Thymus (tissue), 11 donors: ENCODE measurements around the gene CRELD2. TPM values are rescaled to one million over a fixed set of nuclear protein-coding genes. Genes with fewer than 3 reads are reported as not detected.
A peak's percentile ranks its signal among the peaks of the same experiment; 100 is the strongest.

ENCODE experiments used
- DNase-seq, 9 donors: peaks; one replicate each; pipeline ENCODE4 v3.0.0-alpha.2; 2013; ENCODE audit warnings: low spot score in 9 of 9, low read depth in 6 of 9, missing footprints in 1 of 9
- H3K27ac ChIP-seq, 2 donors: one replicate each; pipeline ENCODE4 v1.5.1; 2013; ENCODE audit warnings: control low read depth in 1 of 2, low read depth in 1 of 2, low read length in 1 of 2, mild to moderate bottlenecking in 1 of 2, moderate library complexity in 1 of 2
- H3K27me3 ChIP-seq, 2 donors: one replicate each; pipeline ENCODE4 v1.5.1; 2013; ENCODE audit warnings: low read length in 1 of 2; ENCODE audit not compliant: control insufficient read depth in 2 of 2, insufficient read depth in 1 of 2
- H3K36me3 ChIP-seq, 2 donors: one replicate each; pipeline ENCODE4 v1.5.1; 2013; ENCODE audit warnings: low read length in 1 of 2, mild to moderate bottlenecking in 1 of 2, moderate library complexity in 1 of 2; ENCODE audit not compliant: control insufficient read depth in 2 of 2, insufficient read depth in 2 of 2
- H3K4me1 ChIP-seq, 2 donors: one replicate each; pipeline ENCODE4 v1.5.1; 2013; ENCODE audit warnings: low read length in 2 of 2; ENCODE audit not compliant: control insufficient read depth in 2 of 2, insufficient read depth in 2 of 2
- H3K4me3 ChIP-seq, 2 donors: one replicate each; pipeline ENCODE4 v1.5.1; 2013; ENCODE audit warnings: low read length in 2 of 2, control low read depth in 1 of 2, mild to moderate bottlenecking in 1 of 2
- H3K9me3 ChIP-seq, 2 donors: one replicate each; pipeline ENCODE4 v1.5.1; 2013; ENCODE audit warnings: low read length in 1 of 2, mild to moderate bottlenecking in 1 of 2; ENCODE audit not compliant: control insufficient read depth in 2 of 2, insufficient read depth in 1 of 2
- WGBS: extraction: QIAGEN DNeasy Blood & Tissue Kit; methylation state at CpG from one replicate; pipeline ENCODE4 v1.1.7; 2013; 5-methylcytosine and 5-hydroxymethylcytosine counted together
- polyA plus RNA-seq: library from polyadenylated mRNA; stranded (reverse); fragments of 200-250 nt; gene quantifications from one replicate; pipeline ENCODE4 v1.2.3, GENCODE V29; 2013
- total RNA-seq: library from RNA; stranded (reverse); fragments of 120-200 nt; gene quantifications from one replicate; pipeline ENCODE4 v1.2.4, GENCODE V29; 2013
- donor health status: healthy.

CRELD2 gene
- total and polyA plus RNA-seq, 2 donors, result 24.3 to 25.8 TPM

DNA sequence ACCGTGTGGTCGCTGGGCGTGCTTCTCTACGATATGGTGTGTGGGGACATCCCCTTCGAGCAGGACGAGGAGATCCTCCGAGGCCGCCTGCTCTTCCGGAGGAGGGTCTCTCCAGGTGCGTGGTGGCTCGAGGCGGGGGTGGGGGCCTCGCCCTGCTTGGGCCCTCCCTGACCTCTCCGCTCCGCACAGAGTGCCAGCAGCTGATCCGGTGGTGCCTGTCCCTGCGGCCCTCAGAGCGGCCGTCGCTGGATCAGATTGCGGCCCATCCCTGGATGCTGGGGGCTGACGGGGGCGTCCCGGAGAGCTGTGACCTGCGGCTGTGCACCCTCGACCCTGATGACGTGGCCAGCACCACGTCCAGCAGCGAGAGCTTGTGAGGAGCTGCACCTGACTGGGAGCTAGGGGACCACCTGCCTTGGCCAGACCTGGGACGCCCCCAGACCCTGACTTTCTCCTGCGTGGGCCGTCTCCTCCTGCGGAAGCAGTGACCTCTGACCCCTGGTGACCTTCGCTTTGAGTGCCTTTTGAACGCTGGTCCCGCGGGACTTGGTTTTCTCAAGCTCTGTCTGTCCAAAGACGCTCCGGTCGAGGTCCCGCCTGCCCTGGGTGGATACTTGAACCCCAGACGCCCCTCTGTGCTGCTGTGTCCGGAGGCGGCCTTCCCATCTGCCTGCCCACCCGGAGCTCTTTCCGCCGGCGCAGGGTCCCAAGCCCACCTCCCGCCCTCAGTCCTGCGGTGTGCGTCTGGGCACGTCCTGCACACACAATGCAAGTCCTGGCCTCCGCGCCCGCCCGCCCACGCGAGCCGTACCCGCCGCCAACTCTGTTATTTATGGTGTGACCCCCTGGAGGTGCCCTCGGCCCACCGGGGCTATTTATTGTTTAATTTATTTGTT is 44.6 kb downstream of the CRELD2 start:
- Histone ChIP-seq H3K4me3 (peak overlapping the region; percentile 59 to 92), H3K27me3 (no peaks in the 10 kb centered on the region), H3K4me1 (peaks cover 27 to 51% of the 10 kb centered on the region in 2 donors), H3K9me3 (no peaks in the 10 kb centered on the region), H3K36me3 (peaks cover 25 to 27% of the 10 kb centered on the region in 2 donors), H3K27ac (peak overlapping the region; percentile 61 to 74)
- DNase-seq, result no peak
- WGBS, result 89% methylated on average over 63 of the region's 63 CpGs

DNA sequence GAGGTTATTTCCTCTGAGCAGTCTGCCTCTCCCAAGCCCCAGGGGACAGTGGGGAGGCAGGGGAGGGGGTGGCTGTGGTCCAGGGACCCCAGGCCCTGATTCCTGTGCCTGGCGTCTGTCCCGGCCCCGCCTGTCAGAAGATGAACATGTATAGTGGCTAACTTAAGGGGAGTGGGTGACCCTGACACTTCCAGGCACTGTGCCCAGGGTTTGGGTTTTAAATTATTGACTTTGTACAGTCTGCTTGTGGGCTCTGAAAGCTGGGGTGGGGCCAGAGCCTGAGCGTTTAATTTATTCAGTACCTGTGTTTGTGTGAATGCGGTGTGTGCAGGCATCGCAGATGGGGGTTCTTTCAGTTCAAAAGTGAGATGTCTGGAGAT is 45.2 kb downstream of the CRELD2 start:
- WGBS, result 71% methylated on average over 6 of the region's 6 CpGs
- DNase-seq, result no peak
- no peaks in the 10 kb centered on the region for H3K9me3 ChIP-seq
- H3K4me3 ChIP-seq, result peak overlapping the region in 1 of 2 donors; percentile 92
- no peaks in the 10 kb centered on the region for H3K27me3 ChIP-seq
- peak overlapping the region in 1 of 2 donors; percentile 25 for H3K27ac ChIP-seq
- H3K36me3 ChIP-seq, result peaks cover 25 to 27% of the 10 kb centered on the region in 2 donors
- peaks cover 27 to 51% of the 10 kb centered on the region in 2 donors for H3K4me1 ChIP-seq

DNA sequence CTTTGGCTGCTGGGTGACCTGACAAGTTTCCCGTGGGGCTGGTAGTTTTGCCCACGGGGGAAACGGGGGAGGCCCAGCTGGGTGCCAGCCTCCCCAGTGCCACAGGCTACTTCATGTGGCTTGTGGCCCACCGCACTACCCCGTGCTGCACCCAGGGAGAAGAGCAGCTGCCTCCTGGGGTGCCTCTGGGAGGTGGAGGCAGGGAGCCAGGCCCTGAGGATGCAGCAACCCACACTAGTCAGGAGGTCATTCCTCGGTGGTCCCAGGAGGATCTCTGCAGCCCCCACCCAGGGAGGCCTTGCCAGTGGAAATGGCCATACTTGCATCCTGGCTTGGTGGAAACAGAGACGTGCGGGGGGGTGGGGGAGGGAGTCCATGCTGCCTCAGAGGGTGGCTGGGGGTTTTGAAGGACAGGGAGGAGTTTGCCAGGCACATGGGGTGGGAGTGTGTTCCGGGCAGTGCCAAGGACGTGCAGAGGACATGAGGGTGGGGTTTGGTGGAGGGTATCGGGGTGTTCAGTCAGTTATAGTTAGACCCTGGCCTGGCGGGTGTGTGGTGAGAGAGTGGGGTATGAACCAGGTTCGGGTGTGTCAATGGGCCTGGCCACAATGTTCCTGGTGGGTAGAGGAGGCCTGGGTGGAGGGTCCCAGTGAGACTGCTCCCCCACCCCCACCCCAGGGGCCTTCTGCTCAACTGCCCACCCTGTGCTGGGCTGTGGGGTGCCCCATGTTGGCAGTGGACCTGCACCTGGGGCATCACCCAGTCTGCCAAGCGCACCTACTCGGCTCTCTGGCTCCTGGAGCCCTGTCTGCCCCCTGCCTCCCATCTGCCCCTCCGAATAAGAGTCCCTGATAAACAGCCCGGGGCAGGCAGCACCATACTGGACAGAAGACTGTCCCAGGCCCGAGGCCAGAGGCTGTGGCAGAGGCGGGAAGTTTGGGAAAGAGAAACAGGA is 46.0 kb downstream of the CRELD2 start:
- Histone ChIP-seq H3K4me1 (peaks cover 26 to 48% of the 10 kb centered on the region in 2 donors), H3K27me3 (no peaks in the 10 kb centered on the region), H3K27ac (peak overlapping the region in 1 of 2 donors; percentile 25), H3K36me3 (peaks cover 25 to 27% of the 10 kb centered on the region in 2 donors), H3K4me3 (no peak overlapping the region), H3K9me3 (no peaks in the 10 kb centered on the region)
- 75% methylated on average over 19 of the region's 19 CpGs for WGBS
- DNase-seq, result peak in 1 of 9 donors; percentile 38

DNA sequence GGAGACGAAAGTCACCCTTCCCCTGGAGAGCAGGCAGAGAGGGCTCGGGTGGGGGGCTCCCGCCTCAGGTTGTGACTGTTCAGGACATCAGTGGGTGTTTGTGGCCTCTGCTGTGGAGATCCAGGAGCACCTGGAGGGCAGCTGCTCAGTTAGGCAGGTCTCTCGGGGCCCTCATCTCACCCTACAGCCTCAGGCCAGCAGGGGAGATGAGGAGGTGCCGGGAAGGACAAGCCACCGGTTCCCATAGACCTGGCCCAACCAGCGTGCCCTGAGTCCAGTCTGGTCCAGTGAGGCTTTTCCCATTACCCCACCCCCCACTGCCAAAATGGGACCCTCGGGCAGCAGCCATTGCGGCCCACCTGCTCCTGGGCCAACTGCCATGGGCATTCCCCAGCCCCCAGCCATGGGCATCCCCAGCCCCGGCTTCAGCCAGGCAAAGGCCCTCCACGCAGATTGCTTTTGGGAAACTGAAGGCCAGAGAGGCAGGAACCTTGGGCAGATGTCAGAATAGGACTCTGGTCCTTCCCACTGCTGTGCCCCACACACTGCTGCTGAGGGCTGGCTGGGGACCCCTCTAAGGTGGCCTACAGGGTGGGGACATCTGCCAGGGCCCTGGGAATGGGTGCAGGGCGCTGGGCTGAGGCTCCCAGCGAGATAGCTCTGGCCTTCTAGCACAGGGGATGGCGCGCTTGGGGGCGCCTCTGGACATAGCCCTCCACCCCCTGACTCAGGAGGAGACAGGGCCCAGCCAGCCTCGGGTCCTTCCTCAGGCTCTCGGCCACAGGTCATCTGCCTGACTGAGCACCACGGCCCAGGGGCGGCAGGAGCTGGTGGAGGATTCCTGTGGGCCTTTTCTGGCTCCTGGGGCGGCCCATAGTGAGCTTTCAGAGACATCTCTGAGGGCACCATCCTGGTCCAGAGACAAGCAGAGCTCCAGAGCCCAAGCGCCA is 46.9 kb downstream of the CRELD2 start:
- no peak overlapping the region for H3K4me3 ChIP-seq
- H3K4me1 ChIP-seq, result peaks cover 24 to 46% of the 10 kb centered on the region in 2 donors
- peaks cover 25 to 27% of the 10 kb centered on the region in 2 donors for H3K36me3 ChIP-seq
- H3K9me3 ChIP-seq, result no peaks in the 10 kb centered on the region
- DNase-seq, result no peak
- 97% methylated on average over 22 of the region's 22 CpGs for WGBS
- no peaks in the 10 kb centered on the region for H3K27me3 ChIP-seq
- peak overlapping the region in 1 of 2 donors; percentile 9 for H3K27ac ChIP-seq

DNA sequence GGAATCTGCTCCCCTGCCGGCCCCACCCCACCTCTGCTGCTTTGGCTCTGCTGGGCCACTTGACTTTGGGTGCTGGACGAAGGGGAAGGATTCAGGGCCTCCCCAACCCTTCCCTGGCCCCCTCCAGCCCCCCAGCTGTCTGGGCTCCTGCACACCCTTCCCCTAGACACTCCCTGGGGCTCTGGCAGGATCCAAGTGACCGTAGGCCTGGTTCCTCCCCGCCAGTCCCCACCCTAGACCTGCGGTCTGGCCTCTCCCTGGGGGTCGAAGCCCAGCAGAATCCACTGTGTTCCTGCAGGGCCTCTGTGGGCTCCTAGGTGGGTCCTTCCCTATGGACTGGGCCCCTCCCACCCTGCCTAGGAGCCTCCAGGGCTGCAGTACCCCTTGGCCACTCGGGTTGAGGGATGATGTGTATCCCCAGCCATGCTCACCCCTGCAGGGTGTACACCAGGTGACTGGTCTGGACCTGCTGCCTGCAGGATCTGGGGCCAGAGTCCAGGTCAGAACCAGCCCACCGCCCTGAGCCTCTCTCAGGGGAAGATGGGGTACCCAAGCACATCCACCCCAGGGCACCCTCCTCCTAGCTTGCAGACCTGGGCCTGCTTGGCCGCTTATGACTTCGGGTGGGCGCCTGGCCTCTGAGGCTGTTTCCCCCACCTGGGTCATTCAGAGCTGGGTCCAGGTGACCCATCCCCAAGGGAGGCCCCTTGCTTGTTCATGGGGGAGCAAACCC is 47.8 kb downstream of the CRELD2 start:
- no peak overlapping the region for H3K4me3 ChIP-seq
- peaks cover 25 to 55% of the 10 kb centered on the region in 2 donors for H3K4me1 ChIP-seq

DNA sequence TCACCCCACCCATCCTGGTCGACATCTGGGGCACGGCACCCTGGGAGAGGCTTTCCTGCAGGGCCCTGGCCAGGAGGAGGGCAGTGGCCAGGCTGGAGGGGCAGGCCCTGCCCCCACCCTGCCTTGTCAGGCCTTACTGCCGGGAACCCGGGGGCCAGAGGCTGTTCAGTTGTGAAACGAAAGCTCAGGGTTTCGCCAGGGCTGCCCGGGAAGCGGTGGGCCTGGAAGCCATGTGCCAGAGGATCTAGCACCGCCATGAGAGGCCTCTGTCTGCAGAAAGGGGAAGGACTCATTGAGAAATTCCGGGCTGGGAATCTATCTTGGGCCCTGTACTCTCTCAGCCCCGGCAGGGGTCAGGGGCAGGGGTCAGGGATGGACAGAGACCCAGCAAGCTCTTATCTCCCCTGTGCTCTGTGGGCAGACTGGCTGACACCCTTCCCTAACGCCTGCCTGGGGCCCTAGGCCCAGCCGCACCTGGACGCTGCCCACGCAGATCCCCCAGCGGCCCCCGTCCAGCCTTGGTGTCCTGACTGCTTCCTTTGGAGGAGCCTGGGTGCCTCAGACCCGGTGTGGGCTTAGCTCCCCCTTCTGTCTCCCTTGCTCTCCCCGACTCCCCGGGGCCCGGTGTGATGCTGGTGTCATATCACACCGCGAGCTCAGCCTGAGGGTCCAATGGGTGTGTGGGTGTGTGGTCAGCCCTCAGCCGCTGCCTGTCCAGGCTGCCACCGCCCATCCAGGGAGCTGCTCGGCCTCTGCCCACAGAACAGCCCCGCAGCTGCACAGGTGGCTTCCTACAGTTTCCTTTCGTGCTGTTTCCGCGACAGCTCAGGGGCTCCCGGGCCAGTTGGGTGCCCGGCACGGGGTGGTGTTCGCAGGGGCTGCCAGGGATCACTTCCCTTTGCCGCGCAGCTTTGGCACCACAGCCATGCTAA is 48.6 kb downstream of the CRELD2 start:
- DNase-seq, result peak in 2 of 9 donors; percentile 2 to 37
- H3K4me3 ChIP-seq, result no peak overlapping the region
- peak overlapping the region; percentile 50 to 55 for H3K27ac ChIP-seq
- peaks cover 30 to 62% of the 10 kb centered on the region in 2 donors for H3K4me1 ChIP-seq
- H3K9me3 ChIP-seq, result no peaks in the 10 kb centered on the region
- H3K27me3 ChIP-seq, result peaks cover 6 to 15% of the 10 kb centered on the region in 2 donors
- H3K36me3 ChIP-seq, result peaks cover 25 to 27% of the 10 kb centered on the region in 2 donors
- 35% methylated on average over 36 of the region's 36 CpGs for WGBS

More for the DNA sequence above, 47.8 kb downstream of the CRELD2 start:
- H3K9me3 ChIP-seq, result no peaks in the 10 kb centered on the region
- WGBS, result 95% methylated on average over 11 of the region's 11 CpGs
- peaks cover 0 to 7% of the 10 kb centered on the region in 2 donors for H3K27me3 ChIP-seq
- H3K36me3 ChIP-seq, result peaks cover 25 to 27% of the 10 kb centered on the region in 2 donors
- H3K27ac ChIP-seq, result no peak overlapping the region
- peak in 1 of 9 donors; percentile 0 for DNase-seq

DNA sequence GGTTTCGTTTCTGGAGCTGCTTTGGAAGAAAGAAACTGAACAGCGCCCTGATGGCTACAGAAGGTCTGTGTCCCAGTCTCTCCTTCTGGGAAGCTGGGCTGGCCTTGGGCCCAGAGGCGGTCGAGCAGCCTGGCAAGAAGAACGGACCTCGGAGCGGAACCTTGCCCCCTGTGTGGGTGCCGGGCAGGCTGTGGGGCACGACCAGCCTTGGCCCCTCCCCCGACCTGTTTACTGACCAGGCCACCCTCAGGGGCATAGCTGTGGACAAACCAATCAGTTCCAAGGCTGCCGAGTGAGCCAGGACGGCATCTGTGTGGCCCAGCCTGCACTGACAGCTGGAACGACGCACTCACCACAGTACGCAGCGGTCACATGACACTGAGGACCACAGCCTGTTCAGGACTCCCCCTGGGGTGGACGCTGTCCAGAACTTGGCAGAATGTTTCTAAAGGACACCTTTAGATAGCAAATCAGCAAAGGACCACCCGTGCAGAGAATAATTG is 49.3 kb downstream of the CRELD2 start:
- DNase-seq, result no peak
- H3K36me3 ChIP-seq, result peaks cover 20 to 25% of the 10 kb centered on the region in 2 donors
- 77% methylated on average over 18 of the region's 18 CpGs for WGBS
- no peak overlapping the region for H3K4me3 ChIP-seq
- peak overlapping the region in 1 of 2 donors; percentile 3 for H3K27ac ChIP-seq
- H3K9me3 ChIP-seq, result no peaks in the 10 kb centered on the region
- peaks cover 29 to 57% of the 10 kb centered on the region in 2 donors for H3K4me1 ChIP-seq
- peaks cover 12 to 22% of the 10 kb centered on the region in 2 donors for H3K27me3 ChIP-seq
